ENCODE results near the gene CNTN5.

CNTN5 gene

GRCh38 chr11:100009728-100010127, 989.0 kb downstream of the CNTN5 start (continued):
- no peak for TF ChIP-seq ZNF274 (IDR thresholded peaks at IDR 0.05; ENCODE audit: low read length)
- no peak for TF ChIP-seq ZNF274 (tag by site-specific recombination; IDR thresholded peaks at IDR 0.05; ENCODE audit: borderline replicate concordance)
- no peak for TF ChIP-seq TRIM28 (IDR thresholded peaks at IDR 0.05; ENCODE audit: borderline replicate concordance, low read length)
- TF ChIP-seq ZNF747 (tag by site-specific recombination; IDR thresholded peaks at IDR 0.05), result no peak
- no peak for TF ChIP-seq ZNF266 (tag by site-specific recombination; IDR thresholded peaks at IDR 0.05; ENCODE audit: low read depth)
- no peak for TF ChIP-seq ZIC2 (tag by site-specific recombination; IDR thresholded peaks at IDR 0.05)

- POLR2A ChIA-PET, result no interaction called here
- Histone ChIP-seq H3K36me3 (ENCODE audit: control insufficient read depth in 2 of 2, insufficient read depth in 1 of 2, low read length in 2 of 2) (no peaks in the 10 kb centered on the region), H3K4me1 (ENCODE audit: control insufficient read depth, insufficient read depth, low read length) (no peaks in the 10 kb centered on the region), H3K9me3 (ENCODE audit: control insufficient read depth, insufficient read depth, low read depth, low read length) (no peaks in the 10 kb centered on the region), H3K4me3 (ENCODE audit: low read depth, low read length) (no peak overlapping the region), H3K27ac (ENCODE audit: extremely low read depth, low read depth, low read length) (no peak overlapping the region)
- CTCF ChIA-PET, result interaction anchor here (0.6 to 0.8 kb wide), 3 partner anchors 210 to 1358 kb away, joined by 3 read pairs; no protein-coding TSS in a partner anchor
- TF ChIP-seq ZNF169 (tag by site-specific recombination; IDR thresholded peaks at IDR 0.05) (no peak), ZNF639 (tag by site-specific recombination; IDR thresholded peaks at IDR 0.05) (no peak), ZNF621 (tag by site-specific recombination; IDR thresholded peaks at IDR 0.05) (no peak), ZBTB1 (tag by site-specific recombination; IDR thresholded peaks at IDR 0.05) (no peak), ZNF16 (tag by site-specific recombination; IDR thresholded peaks at IDR 0.05; ENCODE audit: low read depth) (no peak), ZNF114 (tag by site-specific recombination; IDR thresholded peaks at IDR 0.05) (no peak), ZFP69B (tag by site-specific recombination; IDR thresholded peaks at IDR 0.05) (no peak), ZNF311 (tag by site-specific recombination; IDR thresholded peaks at IDR 0.05; ENCODE audit: borderline replicate concordance) (no peak), ZNF571 (tag by site-specific recombination; IDR thresholded peaks at IDR 0.05) (no peak), REPIN1 (tag by site-specific recombination; IDR thresholded peaks at IDR 0.05; ENCODE audit: low read depth) (no peak), ZFP37 (tag by site-specific recombination; IDR thresholded peaks at IDR 0.05) (no peak), ZNF791 (tag by site-specific recombination; IDR thresholded peaks at IDR 0.05) (no peak), ZBTB49 (tag by site-specific recombination; IDR thresholded peaks at IDR 0.05; ENCODE audit: low read depth) (no peak), ZNF175 (tag by site-specific recombination; IDR thresholded peaks at IDR 0.05) (no peak), ZNF747 (tag by site-specific recombination; IDR thresholded peaks at IDR 0.05) (no peak), ZNF174 (tag by site-specific recombination; IDR thresholded peaks at IDR 0.05) (no peak)
These were observed 989.6 kb downstream of the CNTN5 start for GRCh38 chr11:100010393-100010792.

- POLR2A ChIA-PET, result no interaction called here
- Histone ChIP-seq H3K4me3 (ENCODE audit: low read depth, low read length) (no peak overlapping the region), H3K9me3 (ENCODE audit: control insufficient read depth, insufficient read depth, low read depth, low read length) (no peaks in the 10 kb centered on the region), H3K36me3 (ENCODE audit: control insufficient read depth in 2 of 2, insufficient read depth in 1 of 2, low read length in 2 of 2) (no peaks in the 10 kb centered on the region), H3K4me1 (ENCODE audit: control insufficient read depth, insufficient read depth, low read length) (no peaks in the 10 kb centered on the region), H3K27ac (ENCODE audit: extremely low read depth, low read depth, low read length) (no peak overlapping the region)
- CTCF ChIA-PET, result no interaction called here
- TF ChIP-seq ZNF138 (tag by site-specific recombination; IDR thresholded peaks at IDR 0.05; ENCODE audit: borderline replicate concordance), result no peak
- TF ChIP-seq ZBTB21 (tag by site-specific recombination; IDR thresholded peaks at IDR 0.05), result no peak
- TF ChIP-seq ZFP41 (tag by site-specific recombination; IDR thresholded peaks at IDR 0.05; ENCODE audit: borderline replicate concordance), result no peak
- no peak for TF ChIP-seq ZNF133 (tag by site-specific recombination; IDR thresholded peaks at IDR 0.05)
- no peak for TF ChIP-seq KLF17 (tag by site-specific recombination; IDR thresholded peaks at IDR 0.05)
- no peak for TF ChIP-seq TRIM28 (IDR thresholded peaks at IDR 0.05; ENCODE audit: borderline replicate concordance, low read length)
- no peak for TF ChIP-seq TCF7L2 (IDR thresholded peaks at IDR 0.05; ENCODE audit: borderline replicate concordance, low read depth, low read length)
- TF ChIP-seq ZSCAN5A (tag by site-specific recombination; IDR thresholded peaks at IDR 0.05), result no peak
- no peak for TF ChIP-seq SETDB1 (IDR thresholded peaks at IDR 0.05; ENCODE audit: insufficient read length, low read length)
- TF ChIP-seq MEIS1 (CRISPR knock-in tag; IDR thresholded peaks at IDR 0.05; ENCODE audit: borderline replicate concordance), result no peak
- no peak for TF ChIP-seq ZFHX2 (tag by site-specific recombination; conservative IDR thresholded peaks at IDR 0.05)
- TF ChIP-seq ZSCAN30 (tag by site-specific recombination; IDR thresholded peaks at IDR 0.05), result no peak
These were observed 990.9 kb downstream of the CNTN5 start for GRCh38 chr11:100011697-100012096.

All from HEK293 (cell line).